Lower lobe of right lung (tissue), 2 donors: Measurements from ENCODE around the gene ADRA1B. TPM values are rescaled to one million over a fixed set of nuclear protein-coding genes. Genes with fewer than 3 reads are reported as not detected.
"Not testable (repeated sequence)": the region's sequence is repeated elsewhere in the genome, so short reads cannot be mapped to it uniquely, and the experiment has no call there.

Experiments used
- ATAC-seq, 2 donors: fragments of 200-7000 bp; cut with Tn5 transposase; one replicate each; pipeline ENCODE4 v1.9.1; 2020 to 2022; ENCODE audit warnings: mild to moderate bottlenecking in 2 of 2, moderate library complexity in 2 of 2
- DNase-seq: peaks from one replicate; pipeline ENCODE4 v3.0.0-alpha.2; 2020
- H3K27ac ChIP-seq: fragments of 200-600 bp; one replicate; pipeline ENCODE4 v1.8.0; 2022
- H3K27me3 ChIP-seq: fragments of 200-600 bp; one replicate; pipeline ENCODE4 v1.8.0; 2022; ENCODE audit warnings: low read depth
- H3K36me3 ChIP-seq: fragments of 200-600 bp; one replicate; pipeline ENCODE4 v1.8.0; 2022; ENCODE audit warnings: mild to moderate bottlenecking
- H3K4me1 ChIP-seq: fragments of 200-600 bp; one replicate; pipeline ENCODE4 v1.8.0; 2022
- H3K4me3 ChIP-seq: fragments of 200-600 bp; one replicate; pipeline ENCODE4 v1.8.0; 2022; ENCODE audit warnings: mild to moderate bottlenecking
- H3K9me3 ChIP-seq: fragments of 200-600 bp; one replicate; pipeline ENCODE4 v1.8.0; 2022
- intact Hi-C: fragments of 100-400 bp; cut with DNase I; formaldehyde crosslinking; loops from one replicate; pipeline ENCODE4 v1.11.0; 2022
- total RNA-seq: library from RNA; stranded (reverse); fragmentation: NEBNext Ultra II Directional; extraction: Animal tissue kit (Norgen Biotek cat#: 25700); gene quantifications from one replicate; pipeline ENCODE4 v1.2.1, GENCODE V29; 2021
- TF ChIP-seq, protein P1 (sequence below): fragments of 200-600 bp; IDR thresholded peaks from one replicate; pipeline ENCODE4 v1.8.0; 2022; ENCODE audit warnings: antibody characterized with exemption, mild to moderate bottlenecking
- donor health status: DM: no; HTN: yes; CAD: no; lungs with severe emphysema.

Gene ADRA1B
- total RNA-seq, 1 donor from 2014 or later: 3.8 TPM

DNA sequence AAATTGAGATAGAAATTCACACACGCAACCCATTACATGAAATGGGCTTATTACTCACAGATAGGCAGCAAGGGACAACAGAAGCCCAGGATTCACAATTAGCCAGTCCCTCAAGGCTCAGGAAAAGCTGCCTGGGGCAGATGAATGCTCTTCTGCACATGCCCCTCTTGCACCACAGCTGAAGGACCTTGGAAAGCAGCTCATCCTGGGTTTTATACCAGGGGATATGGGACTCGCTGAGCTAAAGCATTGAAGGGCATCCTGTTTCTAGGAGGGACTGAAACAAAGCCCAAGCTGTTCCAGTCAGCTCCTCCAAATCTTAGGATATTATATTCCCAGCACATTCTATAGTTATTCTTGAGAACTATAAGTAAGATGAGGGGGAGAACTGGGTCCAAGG, 76.9 kb downstream of the ADRA1B start:
- Histone ChIP-seq H3K4me3 (no peak overlapping the region), H3K27ac (no peak overlapping the region), H3K27me3 (no peaks in the 10 kb centered on the region), H3K36me3 (no peaks in the 10 kb centered on the region), H3K4me1 (no peaks in the 10 kb centered on the region), H3K9me3 (peaks cover 8% of the 10 kb centered on the region)
- TF ChIP-seq, protein P1, sequence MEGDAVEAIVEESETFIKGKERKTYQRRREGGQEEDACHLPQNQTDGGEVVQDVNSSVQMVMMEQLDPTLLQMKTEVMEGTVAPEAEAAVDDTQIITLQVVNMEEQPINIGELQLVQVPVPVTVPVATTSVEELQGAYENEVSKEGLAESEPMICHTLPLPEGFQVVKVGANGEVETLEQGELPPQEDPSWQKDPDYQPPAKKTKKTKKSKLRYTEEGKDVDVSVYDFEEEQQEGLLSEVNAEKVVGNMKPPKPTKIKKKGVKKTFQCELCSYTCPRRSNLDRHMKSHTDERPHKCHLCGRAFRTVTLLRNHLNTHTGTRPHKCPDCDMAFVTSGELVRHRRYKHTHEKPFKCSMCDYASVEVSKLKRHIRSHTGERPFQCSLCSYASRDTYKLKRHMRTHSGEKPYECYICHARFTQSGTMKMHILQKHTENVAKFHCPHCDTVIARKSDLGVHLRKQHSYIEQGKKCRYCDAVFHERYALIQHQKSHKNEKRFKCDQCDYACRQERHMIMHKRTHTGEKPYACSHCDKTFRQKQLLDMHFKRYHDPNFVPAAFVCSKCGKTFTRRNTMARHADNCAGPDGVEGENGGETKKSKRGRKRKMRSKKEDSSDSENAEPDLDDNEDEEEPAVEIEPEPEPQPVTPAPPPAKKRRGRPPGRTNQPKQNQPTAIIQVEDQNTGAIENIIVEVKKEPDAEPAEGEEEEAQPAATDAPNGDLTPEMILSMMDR: no peak
- DNase-seq (no peak), ATAC-seq (no peak)
- intact Hi-C loops: no loop called here

DNA sequence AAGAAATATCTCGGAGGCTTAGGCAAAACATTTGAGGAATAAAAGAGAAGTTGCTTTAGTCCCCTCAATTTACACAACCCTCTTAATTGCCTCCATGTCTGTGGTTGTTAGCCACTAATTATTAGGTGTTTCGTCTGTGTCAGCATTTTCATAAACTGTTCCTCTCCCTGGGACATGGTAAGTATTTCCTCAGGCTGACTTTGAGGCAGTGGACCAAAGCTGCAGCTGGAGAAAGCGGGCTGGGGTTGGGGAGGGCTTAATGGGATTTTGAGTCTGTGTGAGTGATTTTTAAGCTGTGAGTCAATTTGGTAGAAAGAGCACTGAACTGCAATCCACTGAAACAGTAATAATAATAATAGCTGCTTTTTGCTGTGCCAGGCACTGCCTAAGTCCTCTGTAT, 79.6 kb downstream of the ADRA1B start:
- no peak for DNase-seq
- no peak for ATAC-seq
- H3K9me3 ChIP-seq: peaks cover 8% of the 10 kb centered on the region
- no peaks in the 10 kb centered on the region for H3K27me3 ChIP-seq
- TF ChIP-seq, protein P1: no peak
- H3K27ac ChIP-seq: no peak overlapping the region
- H3K4me3 ChIP-seq: no peak overlapping the region
- H3K36me3 ChIP-seq: no peaks in the 10 kb centered on the region
- no peaks in the 10 kb centered on the region for H3K4me1 ChIP-seq
- intact Hi-C loops: no loop called here

DNA sequence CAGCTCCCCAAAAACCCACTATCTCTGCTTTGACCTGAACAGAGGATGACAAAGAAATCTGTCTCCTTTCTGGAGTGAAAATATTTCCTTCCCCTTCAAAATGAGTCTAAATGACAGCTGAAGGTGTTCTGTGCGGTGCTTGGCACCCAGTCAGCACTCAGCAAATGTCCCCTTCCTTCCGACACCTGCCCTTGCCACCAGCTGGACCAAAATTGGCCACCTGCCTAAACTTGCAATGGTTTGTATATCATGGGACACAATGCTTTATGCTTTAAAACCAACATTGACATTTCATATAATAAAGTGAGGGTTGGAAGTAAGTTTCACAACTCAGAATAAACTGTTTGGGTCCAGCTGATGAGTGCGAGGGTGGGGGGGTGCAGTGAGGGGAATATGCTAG, 85.2 kb downstream of the ADRA1B start:
- no peak for ATAC-seq

DNA sequence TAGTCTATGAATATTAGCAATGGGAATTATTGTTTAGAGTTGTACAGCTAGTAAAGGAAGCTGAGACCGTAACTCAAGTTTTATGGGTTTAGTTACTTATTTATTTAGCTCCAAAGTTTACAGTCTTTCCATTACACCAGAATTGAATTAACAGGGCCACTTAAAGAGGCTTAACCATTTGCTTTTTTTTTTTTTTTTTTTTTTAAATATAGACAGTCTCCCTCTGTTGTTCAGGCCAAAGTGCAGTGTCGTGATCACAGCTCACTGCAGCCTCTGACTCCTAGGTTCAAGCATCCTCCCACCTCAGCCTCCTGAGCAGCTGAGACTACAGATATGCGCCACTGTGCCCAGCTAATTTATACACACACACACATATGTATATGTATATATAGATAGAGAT, 91.2 kb downstream of the ADRA1B start:
- TF ChIP-seq, protein P1: no peak
- DNase-seq: no peak
- Histone ChIP-seq H3K9me3 (no peaks in the 10 kb centered on the region), H3K27ac (no peak overlapping the region), H3K4me3 (no peak overlapping the region), H3K36me3 (peaks cover 20% of the 10 kb centered on the region), H3K4me1 (peaks cover 25% of the 10 kb centered on the region), H3K27me3 (no peaks in the 10 kb centered on the region)
- intact Hi-C loops: no loop called here
- ATAC-seq: no peak

More for the DNA sequence above, 85.2 kb downstream of the ADRA1B start:
- TF ChIP-seq, protein P1: no peak
- Histone ChIP-seq H3K4me1 (no peaks in the 10 kb centered on the region), H3K27ac (no peak overlapping the region), H3K9me3 (no peaks in the 10 kb centered on the region), H3K27me3 (no peaks in the 10 kb centered on the region), H3K36me3 (no peaks in the 10 kb centered on the region), H3K4me3 (no peak overlapping the region)
- no peak for DNase-seq
- intact Hi-C loops: no loop called here

DNA sequence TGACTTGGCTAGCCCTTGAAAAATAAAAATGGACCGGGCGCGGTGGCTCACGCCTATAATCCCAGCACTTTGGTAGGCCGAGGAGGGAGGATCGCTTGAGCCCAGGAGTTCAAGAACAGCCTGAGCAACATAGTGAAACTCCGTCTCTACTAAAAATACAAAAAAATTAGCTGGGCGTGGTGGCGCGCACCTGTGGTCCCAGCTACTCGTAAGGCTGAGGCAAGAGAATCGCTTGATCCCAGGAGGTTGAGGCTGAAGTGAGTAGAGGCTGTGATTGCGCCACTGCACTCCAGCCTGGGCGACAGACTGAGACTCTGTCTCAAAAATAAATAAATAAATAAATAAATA, 92.2 kb downstream of the ADRA1B start:
- H3K27me3 ChIP-seq, ATAC-seq, DNase-seq, intact Hi-C loops, H3K9me3 ChIP-seq: not testable (repeated sequence)
- H3K4me3 ChIP-seq: peak overlapping the region; percentile 93
- peak overlapping the region; percentile 93 for H3K27ac ChIP-seq
- H3K36me3 ChIP-seq: peaks cover 28% of the 10 kb centered on the region
- H3K4me1 ChIP-seq: peaks cover 25% of the 10 kb centered on the region

DNA sequence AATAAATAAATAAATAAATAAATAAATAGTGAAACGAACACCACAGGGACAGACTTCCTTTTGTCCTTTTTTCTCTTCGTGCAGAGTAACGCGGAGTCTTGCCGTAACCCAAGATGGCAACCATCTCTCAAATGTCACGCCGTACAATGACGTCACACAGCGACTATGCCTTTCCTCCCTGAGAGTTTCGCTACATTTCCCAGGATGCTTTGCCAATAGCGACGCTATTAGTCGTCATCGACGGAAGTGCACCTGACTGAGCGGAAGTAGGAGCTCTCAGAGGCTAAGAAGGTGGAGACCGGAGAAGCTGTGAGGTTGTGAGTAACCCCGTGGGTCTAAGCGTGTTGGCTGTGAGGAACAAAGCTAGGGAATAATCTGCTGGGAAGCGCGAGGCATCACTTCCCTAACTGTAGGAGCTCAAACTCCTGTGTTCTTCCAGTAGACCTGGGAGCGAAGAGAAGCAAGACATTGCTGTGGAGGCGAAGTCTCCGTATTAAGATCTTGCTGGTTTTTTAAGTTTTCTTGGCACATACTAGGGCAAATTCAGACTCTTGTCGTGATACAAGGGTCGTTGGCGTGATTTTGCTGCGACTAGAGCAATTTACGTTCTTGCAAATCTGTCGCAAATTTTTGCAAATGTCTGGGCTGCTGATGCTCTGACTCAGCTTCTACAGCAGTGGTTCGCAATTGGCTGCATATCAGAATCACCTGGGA, 92.8 kb downstream of the ADRA1B start, which contains the start of gene TTC1:
Gene TTC1, plus strand, starts transcription at position 263 of the 714 bp plus-strand sequence. CDS start 1,390 bp downstream, outside the sequence.
- Histone ChIP-seq H3K27me3 (no peaks in the 10 kb centered on the region), H3K4me3 (peak within 1 kb of the TSS; percentile 93), H3K9me3 (no peaks in the 10 kb centered on the region), H3K27ac (peak within 1 kb of the TSS; percentile 93), H3K36me3 (peaks cover 31% of the 10 kb centered on the region), H3K4me1 (peaks cover 25% of the 10 kb centered on the region)
- TF ChIP-seq, protein P1: no peak
- ATAC-seq: peak; percentile 98 to 99
- peak; percentile 94 for DNase-seq
- intact Hi-C loops: no loop called here
